GM12878 (cell line): Measurements from ENCODE around the gene SFT2D1.

Source experiments
- BCL11A ChIP-seq: IDR thresholded peaks from 2 replicates; pipeline ENCODE4 v1.6.1; 2011; ENCODE audit warnings: low read depth, low read length
- CHD4 ChIP-seq: fragments of 200-600 bp; sonication (generic); IDR thresholded peaks from 2 replicates; pipeline ENCODE4 v1.6.1; 2016; ENCODE audit warnings: mild to moderate bottlenecking
- EP300 ChIP-seq, 2 experiments: fragments of 150-350 bp in 1 of 2; IDR thresholded peaks; 2 replicates each; pipeline ENCODE4 v1.6.1; 2011 to 2012; ENCODE audit warnings: low read depth in 2 of 2, low read length in 2 of 2, borderline replicate concordance in 1 of 2, improper control_type of control experiment in 1 of 2, inconsistent platforms in 1 of 2; ENCODE audit not compliant: control insufficient read depth in 1 of 2
- EZH2 ChIP-seq: IDR thresholded peaks from 2 replicates; pipeline ENCODE4 v1.6.1; 2012; ENCODE audit warnings: low read depth, mild to moderate bottlenecking, control low read depth, inconsistent platforms, low read length, borderline replicate concordance; ENCODE audit not compliant: control insufficient read depth
- FOXM1 ChIP-seq: IDR thresholded peaks from 2 replicates; pipeline ENCODE4 v1.6.1; 2012; ENCODE audit warnings: low read depth, mild to moderate bottlenecking, inconsistent platforms, low read length, moderate library complexity
- HCFC1 ChIP-seq: fragments of 150-350 bp; IDR thresholded peaks from 2 replicates; pipeline ENCODE4 v1.6.1; 2014; ENCODE audit warnings: low read length
- MTA3 ChIP-seq: IDR thresholded peaks from 2 replicates; pipeline ENCODE4 v1.6.1; 2012; ENCODE audit warnings: low read length, inconsistent platforms, borderline replicate concordance
- NBN ChIP-seq: fragments of 450-650 bp; IDR thresholded peaks from 2 replicates; pipeline ENCODE4 v1.6.1; 2016
- NFIC ChIP-seq: IDR thresholded peaks from 2 replicates; pipeline ENCODE4 v1.6.1; 2012; ENCODE audit warnings: low read depth, mild to moderate bottlenecking, inconsistent platforms, low read length, moderate library complexity
- POLR2AphosphoS5 ChIP-seq: IDR thresholded peaks from 2 replicates; pipeline ENCODE4 v1.6.1; 2011; ENCODE audit warnings: mild to moderate bottlenecking, low read length, inconsistent platforms
- SMC3 ChIP-seq: IDR thresholded peaks from 2 replicates; pipeline ENCODE4 v1.6.1; 2011; ENCODE audit warnings: low read length, improper control_type of control experiment, borderline replicate concordance
- ZNF274 ChIP-seq: IDR thresholded peaks from one replicate; pipeline ENCODE4 v1.8.0; 2011; ENCODE audit not compliant: insufficient read length, insufficient read depth
- TF ChIP-seq, protein P1 (sequence below): IDR thresholded peaks from 2 replicates; pipeline ENCODE4 v1.6.1; 2012; ENCODE audit warnings: low read depth, low read length, improper control_type of control experiment
- TF ChIP-seq, protein P2 (sequence below), 3 experiments: IDR thresholded peaks in 2 of 3; conservative IDR thresholded peaks in 1 of 3; 2 replicates each; pipeline ENCODE4 v1.5.1; 2011; ENCODE audit warnings: low read depth in 3 of 3, low read length in 3 of 3, mild to moderate bottlenecking in 3 of 3, control low read depth in 2 of 3, moderate library complexity in 2 of 3, inconsistent platforms in 1 of 3, mixed read lengths in 1 of 3; ENCODE audit not compliant: control insufficient read depth in 2 of 3, insufficient read depth in 1 of 3; ENCODE audit errors: extremely low read depth in 1 of 3

DNA sequence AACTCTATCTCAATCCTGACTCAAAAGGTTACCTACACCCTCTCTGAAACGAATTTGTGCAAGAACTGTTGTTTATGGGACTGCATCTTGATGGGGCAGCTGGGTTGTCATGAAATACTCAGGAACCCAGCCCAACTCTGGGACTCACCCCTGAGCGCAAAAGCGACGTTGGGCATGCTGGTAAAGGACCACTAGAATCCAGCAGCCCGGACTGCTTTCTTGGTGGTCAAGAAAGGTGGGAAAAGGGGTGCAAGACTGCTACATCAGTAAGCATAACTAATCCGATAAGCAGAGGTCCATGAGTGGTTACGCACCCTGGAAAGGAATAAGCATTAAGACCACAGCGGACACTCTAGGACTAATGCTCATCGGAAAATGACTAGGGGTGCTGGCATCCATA, 27.9 kb downstream of the SFT2D1 start:
- TF ChIP-seq, protein P1, sequence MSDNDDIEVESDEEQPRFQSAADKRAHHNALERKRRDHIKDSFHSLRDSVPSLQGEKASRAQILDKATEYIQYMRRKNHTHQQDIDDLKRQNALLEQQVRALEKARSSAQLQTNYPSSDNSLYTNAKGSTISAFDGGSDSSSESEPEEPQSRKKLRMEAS: no peak
- TF ChIP-seq POLR2AphosphoS5 (no peak), EP300 (IDR thresholded peaks at IDR 0.05; ENCODE audit: borderline replicate concordance in 1 of 2, control insufficient read depth in 1 of 2, low read depth in 2 of 2, low read length in 2 of 2) (no peak), NFIC (no peak), SMC3 (no peak), MTA3 (no peak), BCL11A (no peak), HCFC1 (no peak), FOXM1 (no peak), EZH2 (no peak), ZNF274 (no peak), NBN (no peak), CHD4 (no peak)
- TF ChIP-seq, protein P2, sequence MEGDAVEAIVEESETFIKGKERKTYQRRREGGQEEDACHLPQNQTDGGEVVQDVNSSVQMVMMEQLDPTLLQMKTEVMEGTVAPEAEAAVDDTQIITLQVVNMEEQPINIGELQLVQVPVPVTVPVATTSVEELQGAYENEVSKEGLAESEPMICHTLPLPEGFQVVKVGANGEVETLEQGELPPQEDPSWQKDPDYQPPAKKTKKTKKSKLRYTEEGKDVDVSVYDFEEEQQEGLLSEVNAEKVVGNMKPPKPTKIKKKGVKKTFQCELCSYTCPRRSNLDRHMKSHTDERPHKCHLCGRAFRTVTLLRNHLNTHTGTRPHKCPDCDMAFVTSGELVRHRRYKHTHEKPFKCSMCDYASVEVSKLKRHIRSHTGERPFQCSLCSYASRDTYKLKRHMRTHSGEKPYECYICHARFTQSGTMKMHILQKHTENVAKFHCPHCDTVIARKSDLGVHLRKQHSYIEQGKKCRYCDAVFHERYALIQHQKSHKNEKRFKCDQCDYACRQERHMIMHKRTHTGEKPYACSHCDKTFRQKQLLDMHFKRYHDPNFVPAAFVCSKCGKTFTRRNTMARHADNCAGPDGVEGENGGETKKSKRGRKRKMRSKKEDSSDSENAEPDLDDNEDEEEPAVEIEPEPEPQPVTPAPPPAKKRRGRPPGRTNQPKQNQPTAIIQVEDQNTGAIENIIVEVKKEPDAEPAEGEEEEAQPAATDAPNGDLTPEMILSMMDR (IDR thresholded peaks at IDR 0.05 in 2 of 3, conservative IDR thresholded peaks at IDR 0.05 in 1 of 3; ENCODE audit: control insufficient read depth in 2 of 3, extremely low read depth in 1 of 3, insufficient read depth in 1 of 3, low read depth in 3 of 3, low read length in 3 of 3): no peak
